AG04450 (cell line): ENCODE data around the gene EIF2AK2. TPM values are rescaled to one million over a fixed set of nuclear protein-coding genes. Genes with fewer than 3 reads are reported as not detected.

ENCODE experiments used
- CTCF ChIA-PET: fragments of 300-600, 350-600 bp; formaldehyde crosslinking; extraction: SDS; loops from one replicate; lab custom pipeline; 2022; ENCODE audit warnings: antibody characterized with exemption, inconsistent platforms; lab: Charles Lee
- POLR2A ChIA-PET: fragments of 350-600 bp; formaldehyde crosslinking; extraction: SDS; loops from one replicate; lab custom pipeline; 2021; ENCODE audit warnings: antibody characterized with exemption, inconsistent platforms; lab: Yijun Ruan, JAX
- DNase-seq: peaks from one replicate; pipeline ENCODE4 v3.0.0-alpha.2; 2011; ENCODE audit warnings: low read depth, low spot score
- H3K27ac ChIP-seq: one replicate; pipeline ENCODE4 v1.5.1; 2012; ENCODE audit warnings: low read depth, low read length, control low read depth
- H3K27me3 ChIP-seq: one replicate; pipeline ENCODE4 v1.6.0; 2012; ENCODE audit warnings: low read length; ENCODE audit not compliant: control insufficient read depth, insufficient read depth
- H3K4me3 ChIP-seq: 2 replicates; pipeline ENCODE4 v1.5.1; 2011; ENCODE audit warnings: mild to moderate bottlenecking, low read depth, low read length, control low read depth
- H3K9me3 ChIP-seq: 2 replicates; pipeline ENCODE4 v1.5.1; 2012; ENCODE audit warnings: low read length; ENCODE audit not compliant: control insufficient read depth, insufficient read depth
- polyA plus RNA-seq: library from polyadenylated mRNA; depleted of rRNA; stranded (reverse); fragments of >200 nt; gene quantifications from 2 replicates; pipeline ENCODE4 v1.2.3, GENCODE V29; 2011
- TF ChIP-seq, protein P1 (sequence below): IDR thresholded peaks from 2 replicates; pipeline ENCODE4 v1.5.1; 2011; ENCODE audit warnings: low read depth, low read length, control low read depth, inconsistent platforms

Gene EIF2AK2
- polyA plus RNA-seq, 1 experiment, result 36.5 TPM

DNA sequence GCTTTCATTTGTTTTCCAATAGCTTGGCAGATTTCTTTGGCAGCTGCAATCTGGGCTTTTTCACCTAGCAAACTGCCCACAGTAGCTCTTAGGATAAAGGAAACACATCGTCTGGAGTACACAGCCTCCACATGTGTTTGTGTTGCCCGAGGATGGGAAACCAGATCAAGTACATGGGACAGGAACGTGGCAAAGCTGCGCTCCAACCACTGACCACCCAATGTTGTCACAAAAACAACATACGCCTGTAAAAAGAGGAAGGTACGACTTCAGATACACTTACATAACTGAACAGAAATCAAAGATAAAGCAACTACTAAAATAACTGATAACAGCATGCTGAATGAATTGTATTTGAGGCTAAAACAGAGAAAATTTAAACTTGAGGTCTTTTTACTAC lies 88.1 kb downstream of the EIF2AK2 start:
- no peak for DNase-seq
- H3K27ac ChIP-seq, result no peak overlapping the region
- TF ChIP-seq, protein P1, sequence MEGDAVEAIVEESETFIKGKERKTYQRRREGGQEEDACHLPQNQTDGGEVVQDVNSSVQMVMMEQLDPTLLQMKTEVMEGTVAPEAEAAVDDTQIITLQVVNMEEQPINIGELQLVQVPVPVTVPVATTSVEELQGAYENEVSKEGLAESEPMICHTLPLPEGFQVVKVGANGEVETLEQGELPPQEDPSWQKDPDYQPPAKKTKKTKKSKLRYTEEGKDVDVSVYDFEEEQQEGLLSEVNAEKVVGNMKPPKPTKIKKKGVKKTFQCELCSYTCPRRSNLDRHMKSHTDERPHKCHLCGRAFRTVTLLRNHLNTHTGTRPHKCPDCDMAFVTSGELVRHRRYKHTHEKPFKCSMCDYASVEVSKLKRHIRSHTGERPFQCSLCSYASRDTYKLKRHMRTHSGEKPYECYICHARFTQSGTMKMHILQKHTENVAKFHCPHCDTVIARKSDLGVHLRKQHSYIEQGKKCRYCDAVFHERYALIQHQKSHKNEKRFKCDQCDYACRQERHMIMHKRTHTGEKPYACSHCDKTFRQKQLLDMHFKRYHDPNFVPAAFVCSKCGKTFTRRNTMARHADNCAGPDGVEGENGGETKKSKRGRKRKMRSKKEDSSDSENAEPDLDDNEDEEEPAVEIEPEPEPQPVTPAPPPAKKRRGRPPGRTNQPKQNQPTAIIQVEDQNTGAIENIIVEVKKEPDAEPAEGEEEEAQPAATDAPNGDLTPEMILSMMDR, result no peak
- H3K4me3 ChIP-seq, result no peak overlapping the region
- no peaks in the 10 kb centered on the region for H3K9me3 ChIP-seq
- ChIA-PET CTCF (no interaction called here), POLR2A (no interaction called here)
- no peaks in the 10 kb centered on the region for H3K27me3 ChIP-seq

DNA sequence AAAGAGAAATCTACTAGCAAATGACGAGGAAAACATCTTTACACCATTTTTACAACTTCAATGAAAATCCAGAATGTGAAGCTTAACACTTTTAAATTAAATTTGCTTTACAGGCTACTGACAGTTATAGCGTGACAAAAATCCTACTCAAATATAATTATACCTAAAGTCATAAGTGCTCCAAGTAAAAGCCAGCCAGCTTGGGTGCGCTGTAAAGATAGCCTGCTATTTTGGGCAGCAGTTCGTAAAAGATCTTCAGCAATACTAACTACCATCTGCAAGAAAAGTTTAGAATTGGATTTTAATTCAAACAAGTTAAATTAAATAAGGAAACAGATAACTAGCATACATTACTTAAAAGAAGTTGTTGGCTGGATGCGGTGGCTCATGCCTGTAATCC lies 95.0 kb downstream of the EIF2AK2 start:
- H3K27me3 ChIP-seq, result no peaks in the 10 kb centered on the region
- no peak overlapping the region for H3K4me3 ChIP-seq
- no peaks in the 10 kb centered on the region for H3K9me3 ChIP-seq
- TF ChIP-seq, protein P1, result no peak
- CTCF ChIA-PET, result no interaction called here
- POLR2A ChIA-PET, result no interaction called here
- DNase-seq, result no peak
- H3K27ac ChIP-seq, result no peak overlapping the region

DNA sequence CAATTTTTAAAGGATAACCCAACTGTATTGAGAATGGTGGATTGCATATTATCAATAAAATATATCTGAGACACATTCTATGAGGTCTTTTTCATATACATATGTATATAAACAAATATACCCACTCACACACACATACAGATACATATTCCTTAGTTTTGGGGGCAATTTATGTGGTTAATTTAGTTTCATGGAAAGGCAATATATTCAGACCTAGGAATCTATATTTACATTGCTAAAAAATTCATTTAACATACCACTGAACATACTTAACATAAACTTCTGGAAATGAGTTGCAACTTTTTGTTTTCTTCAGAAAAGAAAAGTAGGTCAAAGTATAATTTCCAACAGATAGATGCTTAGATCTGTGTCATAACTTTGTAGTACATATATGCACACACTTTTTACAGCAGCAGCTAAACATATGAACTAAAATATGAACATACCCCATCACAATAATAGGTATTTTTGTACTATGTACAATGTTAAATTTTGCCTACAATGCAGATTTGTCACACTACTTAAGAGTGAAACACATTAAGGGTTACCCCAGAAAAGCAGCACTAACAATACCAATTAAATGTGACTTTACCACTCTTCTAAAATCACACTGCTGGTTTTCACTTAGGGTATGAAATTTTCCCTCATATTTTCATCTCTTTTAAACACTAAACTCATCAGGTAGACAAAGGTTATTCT lies 95.6 kb downstream of the EIF2AK2 start:
- ChIA-PET CTCF (no interaction called here), POLR2A (no interaction called here)
- no peak for DNase-seq
- TF ChIP-seq, protein P1, result no peak
- no peak overlapping the region for H3K27ac ChIP-seq
- no peaks in the 10 kb centered on the region for H3K9me3 ChIP-seq
- H3K27me3 ChIP-seq, result no peaks in the 10 kb centered on the region
- H3K4me3 ChIP-seq, result no peak overlapping the region

DNA sequence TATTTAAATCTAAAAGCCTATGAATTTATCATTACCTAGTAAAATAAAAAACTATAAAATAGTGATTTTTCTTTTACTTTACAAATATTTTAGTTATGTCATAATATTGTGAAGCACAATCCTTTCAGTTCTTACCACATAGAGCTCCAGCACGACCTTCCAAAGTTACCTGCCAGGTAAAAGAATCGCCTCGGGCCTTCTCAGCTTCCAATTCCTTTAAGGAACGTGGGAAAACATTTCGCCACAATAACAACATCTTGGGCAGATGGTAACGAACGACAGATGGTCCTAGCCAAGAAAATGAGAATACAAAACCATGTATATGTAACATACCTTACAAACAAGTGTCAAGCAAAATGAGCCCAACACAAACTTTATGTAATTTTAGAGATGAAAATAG lies 96.3 kb downstream of the EIF2AK2 start:
- Histone ChIP-seq H3K9me3 (no peaks in the 10 kb centered on the region), H3K4me3 (no peak overlapping the region), H3K27ac (no peak overlapping the region), H3K27me3 (no peaks in the 10 kb centered on the region)
- TF ChIP-seq, protein P1, result no peak
- CTCF ChIA-PET, result no interaction called here
- POLR2A ChIA-PET, result no interaction called here
- no peak for DNase-seq

DNA sequence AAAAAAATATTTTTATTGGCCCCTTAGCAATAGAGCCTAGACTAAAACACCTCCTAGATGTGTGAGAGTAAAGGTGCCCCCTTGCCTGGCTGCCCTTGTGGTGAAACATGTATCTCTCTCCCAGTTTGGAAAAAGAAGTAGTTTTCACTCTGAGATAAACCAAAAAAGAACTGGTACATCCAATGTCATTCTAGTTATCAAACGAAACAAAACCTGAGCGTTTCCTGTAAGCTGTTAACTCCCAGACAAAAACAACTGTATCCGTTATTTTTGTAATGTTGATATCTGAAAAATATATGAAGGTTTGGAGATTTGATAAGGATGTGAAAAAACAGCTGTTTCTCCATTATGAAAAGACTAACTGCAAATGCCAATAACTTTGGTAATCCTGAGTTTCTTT lies 96.9 kb downstream of the EIF2AK2 start:
- ChIA-PET CTCF (interaction anchor here (0.6 to 0.7 kb wide), 2 partner anchors 1215 to 1522 kb away, joined by 3 read pairs; no protein-coding TSS in a partner anchor), POLR2A (interaction anchor here (0.7 kb wide), 1 partner anchor 21 kb away, joined by 10 read pairs; no protein-coding TSS in a partner anchor)
- no peak for DNase-seq
- TF ChIP-seq, protein P1, result no peak
- no peaks in the 10 kb centered on the region for H3K9me3 ChIP-seq
- no peaks in the 10 kb centered on the region for H3K27me3 ChIP-seq
- no peak overlapping the region for H3K4me3 ChIP-seq
- no peak overlapping the region for H3K27ac ChIP-seq
